Embryonic facial prominence (tissue), 1 donor: ENCODE results near the gene PTPRD.
A peak's percentile ranks its signal among the peaks of the same experiment; 100 is the strongest.

ENCODE experiments used
- DNase-seq: peaks from one replicate; pipeline ENCODE4 v3.0.0-alpha.2; 2016; ENCODE audit errors: extremely low spot score

Gene PTPRD

DNA sequence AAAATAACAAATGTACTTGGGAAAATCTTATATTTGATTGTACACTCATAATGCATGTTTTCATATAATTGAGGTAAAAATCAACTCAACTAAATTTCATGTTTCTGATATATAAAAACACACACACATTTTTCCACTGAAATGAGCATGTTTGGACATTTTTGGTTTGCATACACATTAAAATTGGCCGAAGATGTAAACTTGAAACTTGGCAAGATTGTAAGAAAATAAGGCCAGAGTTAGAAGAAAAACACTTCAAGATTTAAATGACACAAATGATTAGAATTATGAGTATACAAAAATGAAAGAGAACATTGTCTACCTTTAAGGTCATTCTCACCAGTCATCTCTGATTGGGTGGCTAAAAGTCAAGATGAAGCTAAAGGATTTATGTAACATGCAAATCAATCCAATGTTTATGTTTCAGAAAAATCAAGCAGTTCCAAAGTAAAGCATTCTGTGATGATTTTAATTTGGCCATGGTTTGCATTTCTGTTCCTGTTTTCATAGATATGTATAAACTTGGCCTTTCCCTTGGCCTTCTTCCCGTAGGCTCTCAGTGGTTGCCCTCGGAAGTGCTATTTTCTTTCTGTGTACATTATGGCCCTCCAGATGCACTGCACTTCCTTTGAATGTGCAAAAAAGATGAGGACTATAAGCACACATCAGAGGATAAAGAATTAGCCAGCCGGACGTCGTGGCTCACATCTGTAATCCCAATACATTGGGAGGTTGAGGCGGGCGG, 1707.9 kb downstream of the PTPRD start:
- DNase-seq = no peak

DNA sequence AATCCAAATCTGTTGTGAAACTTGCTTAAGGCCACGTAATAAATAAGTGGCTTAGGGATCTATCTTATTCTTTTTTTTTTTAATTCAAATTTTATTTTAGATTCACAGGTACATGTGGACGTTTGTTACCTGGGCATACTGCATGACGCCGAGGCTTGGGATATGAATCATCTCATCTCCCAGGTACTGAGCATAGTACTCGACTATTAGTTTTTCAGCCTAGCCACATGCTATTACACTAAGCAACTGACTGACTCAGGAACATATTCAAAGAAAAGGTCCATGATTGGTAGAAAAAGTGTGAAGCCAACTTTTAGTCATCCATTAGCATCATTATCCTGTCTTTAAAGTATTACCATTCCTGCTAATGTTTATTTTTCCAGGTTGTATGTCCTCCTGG, 1709.7 kb downstream of the PTPRD start:
- no peak for DNase-seq

DNA sequence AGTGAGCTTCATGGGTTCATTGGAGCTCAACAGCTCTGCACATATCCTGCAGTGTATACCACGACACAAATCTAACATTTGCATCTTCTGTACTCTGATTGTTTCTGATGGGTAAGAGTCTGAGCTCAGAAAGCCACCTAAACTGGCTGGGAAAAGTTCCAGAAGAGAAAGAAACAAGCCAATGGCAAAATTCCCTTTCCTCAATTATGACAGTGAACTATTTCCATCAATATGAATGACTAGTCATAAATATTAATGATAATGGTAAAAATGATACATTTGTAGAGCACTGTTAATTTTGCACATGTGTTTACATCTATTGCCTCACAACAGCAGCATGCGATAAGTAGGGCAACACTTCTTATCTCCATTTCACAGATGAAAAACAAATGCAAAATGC, 1711.7 kb downstream of the PTPRD start:
- no peak for DNase-seq

DNA sequence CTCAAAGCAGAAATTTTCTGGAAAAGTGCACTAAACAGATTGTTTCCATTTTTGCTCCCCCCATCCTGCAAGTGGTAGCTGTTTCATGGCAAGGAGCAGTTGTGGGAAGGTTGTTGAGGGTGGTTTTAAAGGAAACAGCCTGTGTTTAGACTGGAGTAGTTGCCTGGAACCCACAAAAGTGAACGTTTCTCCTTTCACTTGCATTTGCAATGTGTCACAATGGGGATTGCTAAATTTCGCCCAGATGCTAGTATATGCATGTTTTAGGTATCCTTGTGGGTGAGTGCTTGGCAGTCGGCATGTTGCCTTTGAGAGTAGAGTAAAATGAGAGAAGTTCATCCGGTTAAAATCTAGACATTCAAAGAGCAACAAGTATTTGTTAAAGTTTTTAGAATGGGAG, 1713.3 kb downstream of the PTPRD start:
- no peak for DNase-seq

DNA sequence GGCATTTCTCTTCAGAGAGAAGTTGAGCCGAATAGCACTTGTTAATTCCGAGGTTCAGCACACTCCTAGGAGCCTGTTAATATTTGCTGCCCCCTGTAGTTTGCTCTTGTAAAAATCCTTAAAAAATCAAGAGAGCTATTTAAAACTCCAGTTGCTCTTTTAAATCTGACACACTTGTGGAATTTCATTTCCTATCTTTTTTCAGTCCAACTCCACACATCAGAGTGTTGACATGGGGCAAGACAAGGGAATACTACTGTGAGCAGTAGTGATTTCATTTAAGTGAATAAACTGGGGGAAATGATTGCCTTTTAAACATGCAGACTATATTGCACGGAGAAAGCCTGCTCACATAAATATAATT, 1717.0 kb downstream of the PTPRD start:
- DNase-seq = peak; percentile 36

DNA sequence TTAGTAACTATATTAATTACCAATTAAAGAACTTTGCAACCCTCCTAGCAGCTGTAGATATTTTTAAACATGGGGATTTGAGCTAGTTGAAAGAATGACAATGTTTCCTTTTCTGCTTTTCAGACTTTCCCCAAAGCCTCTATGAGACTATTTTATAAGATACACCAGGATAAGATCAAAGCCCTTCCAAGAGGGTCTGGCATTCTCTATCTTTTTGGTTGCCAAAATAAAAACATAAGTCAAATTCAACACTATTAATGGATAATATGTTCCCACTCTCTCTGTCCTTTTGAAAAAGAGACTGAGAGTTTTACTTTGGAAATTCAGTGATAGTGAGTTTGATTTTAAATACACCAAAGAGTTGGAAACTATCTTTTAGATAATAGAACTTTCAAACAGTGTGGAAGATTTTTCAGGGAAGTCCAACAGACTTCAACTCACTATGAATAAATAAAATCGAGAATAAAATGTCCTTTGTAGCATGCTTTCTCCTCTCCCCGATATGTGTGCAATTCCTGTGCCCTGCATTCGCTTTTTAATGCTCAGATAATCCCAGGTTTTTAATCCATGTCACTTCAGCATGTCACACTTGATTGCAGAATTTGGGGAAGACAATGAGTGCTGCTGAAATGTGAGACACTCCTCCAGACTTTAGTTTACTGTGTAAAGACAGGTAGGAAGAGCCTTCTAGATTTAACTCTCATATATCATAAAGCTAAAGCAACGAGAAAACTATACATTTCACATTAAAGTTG, 1717.5 kb downstream of the PTPRD start:
- no peak for DNase-seq

DNA sequence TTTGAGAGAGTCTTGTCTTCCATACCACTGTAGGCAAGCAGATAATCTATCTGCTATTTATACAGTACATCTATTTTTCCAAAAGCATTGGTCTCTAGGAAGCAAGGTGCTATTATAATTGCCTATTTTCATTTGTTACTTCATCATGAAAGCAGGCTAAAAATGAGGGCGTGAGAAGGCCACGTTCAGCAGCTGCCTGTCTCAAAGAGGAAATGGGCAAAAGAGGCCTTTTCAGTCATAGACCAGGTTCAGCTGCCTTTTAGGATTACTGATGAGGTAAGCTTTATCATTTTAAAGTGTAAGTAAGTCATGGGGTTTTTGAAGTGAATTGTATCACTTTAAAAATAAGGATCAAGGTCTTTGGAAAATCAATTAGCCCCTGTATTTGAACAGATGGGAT, 1722.1 kb downstream of the PTPRD start:
- DNase-seq = no peak

DNA sequence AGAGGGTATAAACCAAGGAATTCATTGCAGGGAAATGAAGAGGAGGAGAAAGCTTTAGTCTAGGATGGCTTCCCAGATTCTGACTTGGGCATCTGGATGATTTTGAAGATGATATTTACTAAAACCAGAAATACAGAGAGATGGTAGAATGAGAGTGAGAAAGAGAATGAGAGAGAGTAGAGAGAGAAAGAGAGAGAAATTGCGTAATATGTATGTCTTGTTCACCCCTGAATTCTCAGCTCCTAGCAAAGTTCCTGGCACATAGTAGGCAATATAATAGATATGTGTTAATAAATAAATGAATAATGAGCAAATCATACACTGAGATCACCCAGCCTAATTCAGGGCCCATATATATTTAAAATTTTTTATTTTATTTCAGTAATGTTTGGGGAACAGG, 1723.7 kb downstream of the PTPRD start:
- DNase-seq = no peak

DNA sequence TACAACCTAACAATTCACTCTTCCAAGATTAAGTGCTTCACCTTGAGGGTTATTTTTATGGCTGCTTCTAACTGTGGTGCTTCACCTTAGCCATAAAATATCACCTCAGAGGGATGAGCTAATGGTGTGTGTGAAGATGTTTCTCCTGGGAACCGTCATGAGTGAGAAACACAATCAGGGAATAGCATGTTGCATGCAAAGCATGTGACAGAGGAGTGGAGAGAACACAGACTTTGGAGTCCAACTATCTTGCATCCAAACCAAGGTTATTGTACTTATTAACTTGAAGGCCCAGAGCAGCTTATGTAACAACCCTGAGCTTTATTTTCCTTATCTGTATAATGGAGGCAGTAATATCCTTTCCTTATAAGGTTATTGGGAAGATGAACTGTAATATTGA, 1724.2 kb downstream of the PTPRD start:
- no peak for DNase-seq

DNA sequence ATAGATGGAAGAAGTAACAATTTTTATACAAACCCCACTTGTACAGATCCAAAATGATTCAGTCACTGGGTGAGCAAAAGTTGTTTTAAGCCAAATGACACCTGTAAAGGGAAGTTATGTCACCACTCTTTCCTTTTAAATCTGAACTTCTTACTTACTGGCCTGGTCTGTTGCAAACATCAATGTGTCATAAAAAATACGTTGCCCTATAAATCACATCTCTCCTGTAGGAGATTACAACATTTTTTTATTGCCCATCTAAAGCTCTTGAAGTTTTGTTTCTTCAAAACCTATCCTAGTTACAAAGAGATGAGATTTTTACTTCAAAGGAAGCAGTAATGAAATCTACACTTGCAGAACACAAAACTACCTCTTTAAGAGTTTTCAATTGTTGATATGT, 1725.4 kb downstream of the PTPRD start:
- no peak for DNase-seq

DNA sequence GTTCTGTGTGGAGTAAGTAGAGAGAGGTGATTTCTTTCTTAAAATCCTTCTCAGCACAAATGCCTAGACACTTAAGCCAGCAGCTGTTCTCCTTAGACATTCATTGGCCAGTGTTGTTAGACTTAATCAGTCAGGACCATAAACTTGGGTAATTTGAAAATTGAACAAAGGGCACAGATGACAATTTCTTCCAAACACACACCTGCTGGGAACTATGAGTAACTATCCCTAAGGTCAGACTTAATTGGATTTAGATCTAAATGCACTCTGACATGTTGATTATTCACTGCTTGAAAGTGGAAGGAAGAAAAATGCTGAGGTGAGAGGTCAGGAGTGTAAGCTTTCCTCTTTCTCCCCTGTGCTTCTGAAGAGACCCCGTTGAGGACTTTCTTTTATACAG, 1729.5 kb downstream of the PTPRD start:
- no peak for DNase-seq

DNA sequence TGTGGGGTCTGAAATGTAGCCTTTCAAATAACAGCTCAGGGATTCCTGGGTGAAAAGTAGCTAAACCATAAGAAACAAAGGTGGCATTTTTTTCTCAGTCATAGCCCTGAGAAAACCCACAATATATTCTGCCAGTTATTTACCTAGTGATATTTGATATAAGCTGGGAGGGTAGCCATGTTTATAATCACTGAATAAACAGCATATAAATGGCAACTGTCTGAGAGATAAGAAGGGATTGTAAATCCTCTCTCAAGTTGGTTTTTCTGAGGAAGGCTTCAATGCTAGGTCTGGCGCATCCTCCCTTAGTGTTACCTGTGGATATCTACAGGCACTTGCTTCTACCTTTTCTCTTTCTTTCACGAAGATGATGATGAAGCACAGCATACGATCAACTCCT, 1732.7 kb downstream of the PTPRD start:
- no peak for DNase-seq

DNA sequence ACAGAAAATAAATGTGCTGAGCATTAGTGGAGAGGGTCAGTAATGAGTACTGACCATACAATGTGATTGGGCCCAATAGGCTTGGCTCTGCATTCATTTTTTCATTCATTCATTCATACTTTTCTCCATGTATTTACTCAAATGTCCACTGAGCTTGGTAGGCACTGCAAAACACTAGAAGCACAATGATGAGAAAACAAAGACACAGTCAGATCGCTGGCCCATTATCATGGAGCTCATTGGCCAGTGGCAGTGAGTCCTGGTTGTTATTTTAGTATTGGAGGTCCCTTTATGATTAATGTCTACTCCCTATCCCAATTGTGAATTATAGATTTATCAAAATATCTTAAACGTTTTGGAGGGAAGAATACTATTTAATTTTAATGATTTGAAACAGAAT, 1733.5 kb downstream of the PTPRD start:
- no peak for DNase-seq

DNA sequence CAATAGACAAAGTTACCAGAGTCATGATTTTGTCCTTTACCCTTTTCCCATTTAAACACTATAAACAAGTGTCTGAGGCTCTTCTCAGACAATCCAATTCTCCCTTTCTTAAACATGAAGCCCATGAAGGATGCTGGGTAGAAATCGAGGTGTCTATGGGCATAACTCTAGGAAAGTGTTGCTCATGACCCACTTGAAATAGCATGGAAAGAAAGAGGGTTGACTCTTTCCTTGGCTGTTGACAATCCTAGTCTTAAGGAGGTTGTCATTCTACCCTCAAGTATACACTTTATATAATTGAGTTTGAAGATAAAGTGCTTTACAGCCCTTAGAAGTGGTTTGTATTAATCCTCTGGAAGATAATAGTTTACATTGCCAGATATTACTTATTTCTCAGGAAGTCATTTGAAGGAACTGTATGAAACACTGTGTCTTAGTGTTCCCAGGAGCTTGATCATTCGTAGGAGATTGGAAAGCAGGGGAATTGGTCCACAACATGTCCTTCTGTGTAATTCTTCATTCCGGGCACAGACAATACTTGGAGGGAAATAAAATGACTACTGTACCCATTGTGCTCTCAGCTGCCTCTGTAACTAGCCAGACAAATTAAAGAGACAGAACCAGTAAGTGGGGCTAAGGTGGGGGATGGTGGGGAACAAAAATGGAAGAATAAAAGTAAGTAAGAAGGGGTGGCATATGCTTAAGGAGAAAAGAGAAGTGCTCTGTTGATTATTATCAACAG, 1734.9 kb downstream of the PTPRD start:
- DNase-seq = no peak

DNA sequence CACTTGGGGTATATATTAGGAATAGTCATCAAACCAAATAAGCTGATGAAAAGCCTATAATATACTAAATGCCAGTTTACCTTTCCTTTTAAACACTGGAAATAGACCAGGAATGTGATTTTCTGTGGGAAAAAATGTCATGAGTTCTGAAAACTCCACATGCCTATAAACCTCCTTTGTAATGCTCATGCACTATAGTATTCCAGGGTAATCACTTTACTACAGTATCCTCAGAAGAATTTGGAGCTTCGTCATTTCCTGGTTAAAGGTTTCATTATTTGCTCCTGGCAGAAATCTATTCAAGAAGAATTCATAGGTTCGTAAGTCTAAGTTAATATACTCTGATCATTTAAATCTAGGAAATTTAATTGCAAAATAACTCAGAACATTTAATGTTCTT, 1736.5 kb downstream of the PTPRD start:
- no peak for DNase-seq

DNA sequence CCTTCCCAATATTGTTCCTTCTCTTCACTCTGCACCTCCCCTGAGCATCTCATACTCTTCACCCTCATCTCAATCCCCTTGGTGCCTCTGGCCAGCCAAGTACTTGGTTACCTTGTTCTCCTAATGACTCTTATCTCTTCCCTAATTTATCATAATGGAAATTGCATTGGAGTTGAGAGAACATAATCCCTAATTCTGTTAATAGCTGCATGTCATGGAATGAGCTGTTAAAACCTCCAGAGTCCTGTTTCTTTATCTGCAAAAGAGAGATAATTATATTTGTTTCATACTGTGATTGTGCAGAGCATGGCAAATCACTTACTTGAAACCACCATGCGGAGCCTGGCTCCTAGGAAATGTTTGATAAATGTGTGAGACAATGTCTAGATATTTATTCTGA, 1738.3 kb downstream of the PTPRD start:
- no peak for DNase-seq

DNA sequence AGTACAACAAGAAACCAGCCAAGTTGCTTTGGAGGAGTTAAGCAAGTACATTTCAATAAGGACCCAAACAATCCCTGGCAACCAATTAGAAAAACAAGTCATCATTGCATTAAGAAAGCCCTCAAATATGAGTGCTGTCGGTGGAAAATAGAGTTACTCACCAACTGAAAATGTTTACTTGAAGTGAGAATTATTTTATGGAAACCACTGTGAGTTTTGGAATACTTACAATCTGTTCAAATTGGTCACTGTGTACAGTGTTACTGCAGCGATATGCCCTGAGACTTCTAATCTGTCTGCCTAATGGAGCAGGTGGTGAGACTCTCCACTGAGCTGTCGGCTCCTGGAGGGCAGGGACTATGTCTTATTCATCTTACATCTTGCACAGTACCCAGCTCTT, 1740.0 kb downstream of the PTPRD start:
- no peak for DNase-seq

DNA sequence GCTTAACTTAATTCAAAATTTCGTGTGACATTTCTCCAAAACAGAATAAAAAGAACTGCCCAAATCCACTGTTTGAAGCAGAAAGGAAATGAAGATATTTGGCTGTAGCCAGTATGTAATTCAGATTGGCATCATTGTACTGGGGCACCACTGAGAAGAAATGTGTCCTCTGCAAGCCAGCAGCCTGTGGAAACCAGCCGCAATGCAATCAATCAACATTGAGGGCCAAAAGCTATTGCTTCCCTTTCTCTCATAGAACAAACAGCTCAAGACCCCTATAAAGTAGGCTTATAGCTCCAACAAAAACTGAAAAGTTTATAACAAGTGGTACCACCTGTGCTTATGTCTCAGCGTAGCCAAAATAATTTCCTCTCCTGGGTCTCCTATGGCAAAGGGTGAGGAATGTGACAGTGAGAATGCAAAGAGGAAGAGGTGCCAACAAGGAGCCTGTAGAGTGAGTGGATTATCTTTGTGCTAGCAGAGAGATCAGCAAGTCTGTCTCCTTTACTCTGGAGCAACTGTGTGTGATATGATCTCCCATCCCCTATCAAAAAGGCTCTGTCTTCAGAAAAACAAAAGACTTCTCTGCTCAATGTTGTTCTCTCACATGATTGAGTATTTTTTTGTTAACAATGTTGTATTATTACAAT, 1740.9 kb downstream of the PTPRD start:
- no peak for DNase-seq

DNA sequence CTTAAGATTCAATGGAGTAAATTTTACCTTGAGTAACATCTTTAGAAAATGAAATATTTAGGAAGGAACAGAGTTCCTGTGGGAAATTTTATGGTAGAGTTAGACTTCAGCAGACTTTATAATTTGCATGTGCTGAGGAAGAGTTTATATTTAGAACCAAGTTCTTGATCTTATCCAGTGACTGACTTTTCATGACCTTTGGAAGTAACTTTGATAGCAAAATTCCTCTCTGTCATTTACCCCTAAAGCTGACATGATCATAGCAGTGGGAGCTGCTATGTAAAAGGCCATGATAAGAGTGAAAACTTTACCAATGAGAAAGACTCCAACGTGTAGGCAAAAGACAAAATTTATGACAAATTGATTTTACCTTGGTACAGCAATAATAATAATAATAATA, 1741.4 kb downstream of the PTPRD start:
- DNase-seq = no peak

DNA sequence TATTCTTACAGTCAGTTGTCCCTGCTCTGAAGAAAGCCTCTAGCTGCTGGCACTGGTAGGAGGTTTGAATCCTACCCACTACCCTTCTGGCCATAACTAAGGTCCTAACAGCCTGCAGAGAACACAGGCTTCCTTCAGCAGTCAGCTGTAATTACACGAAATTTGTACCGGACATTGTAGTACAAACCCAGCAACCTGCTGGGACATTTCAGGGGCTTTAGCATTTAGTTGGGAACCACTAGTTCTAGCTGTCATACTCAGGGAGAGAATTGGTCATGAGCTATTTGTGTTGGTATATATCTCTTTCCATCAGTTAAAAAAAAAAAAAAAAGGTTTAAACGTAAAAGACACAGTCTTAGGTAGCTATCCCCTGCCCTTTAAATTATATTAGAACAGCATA, 1743.0 kb downstream of the PTPRD start:
- DNase-seq = no peak

DNA sequence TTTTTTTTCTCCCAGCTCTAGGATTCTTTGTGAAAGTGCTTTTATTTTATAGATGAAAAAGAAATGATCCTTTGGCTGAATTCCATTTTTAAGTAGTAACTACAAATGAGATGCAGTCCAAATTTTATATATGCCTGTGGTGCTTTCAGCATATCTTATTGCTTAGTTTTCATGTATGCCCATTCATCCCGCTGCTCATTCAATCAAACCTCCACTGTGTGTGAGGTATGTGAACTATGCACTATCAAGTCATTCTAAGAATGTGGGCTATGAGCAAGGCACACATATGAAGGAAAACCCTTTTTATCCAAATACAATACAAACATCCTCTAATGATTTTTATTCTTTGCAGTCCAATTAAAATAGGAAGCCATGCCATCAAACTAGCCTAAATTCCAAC, 1744.2 kb downstream of the PTPRD start:
- DNase-seq = no peak

DNA sequence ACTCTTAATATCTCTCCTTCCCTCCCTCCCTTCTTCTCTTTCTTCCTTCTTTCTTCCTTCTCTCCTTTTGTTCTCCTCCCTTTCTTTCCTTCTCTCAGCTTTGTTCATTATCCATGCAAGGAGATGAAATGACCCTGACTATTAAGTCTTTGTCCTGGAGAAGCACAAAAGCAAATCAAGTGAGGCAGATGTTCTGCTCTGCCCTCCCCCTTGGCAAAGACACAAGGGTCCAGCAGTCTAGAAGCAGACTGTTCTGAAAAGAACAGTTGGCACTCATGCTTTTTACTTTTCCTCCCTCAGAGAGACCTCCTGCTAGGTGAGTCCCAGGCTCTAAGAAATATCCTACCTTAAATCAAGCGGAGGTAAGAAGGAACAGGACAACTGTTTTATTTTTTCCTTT, 1745.7 kb downstream of the PTPRD start:
- no peak for DNase-seq

DNA sequence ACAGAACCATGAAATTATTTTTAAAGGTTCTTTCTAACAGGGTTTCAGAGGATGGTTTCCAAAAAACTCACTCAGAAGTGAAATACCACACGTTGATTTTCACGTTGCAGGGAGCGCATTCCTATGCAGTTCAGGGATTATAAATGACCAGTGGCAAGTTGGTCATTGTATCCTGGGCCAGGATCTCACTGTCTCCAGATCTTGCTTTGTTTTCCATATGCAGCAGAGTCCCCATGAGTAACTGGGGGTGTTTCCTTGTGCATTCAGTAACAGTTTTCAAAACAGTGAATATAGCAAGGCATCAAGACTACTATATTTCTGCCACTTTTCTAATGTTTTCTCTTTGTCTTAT, 1748.3 kb downstream of the PTPRD start:
- DNase-seq = no peak
